HG03439 (cell line): ENCODE measurements around the gene TNK2.

ENCODE experiments used
- ATAC-seq: cut with Tn5 transposase; IDR thresholded peaks from one replicate; pipeline ENCODE4 v1.9.1; 2021; ENCODE audit warnings: mild to moderate bottlenecking, moderate library complexity; ENCODE audit not compliant: unreplicated experiment

The TNK2 gene

DNA sequence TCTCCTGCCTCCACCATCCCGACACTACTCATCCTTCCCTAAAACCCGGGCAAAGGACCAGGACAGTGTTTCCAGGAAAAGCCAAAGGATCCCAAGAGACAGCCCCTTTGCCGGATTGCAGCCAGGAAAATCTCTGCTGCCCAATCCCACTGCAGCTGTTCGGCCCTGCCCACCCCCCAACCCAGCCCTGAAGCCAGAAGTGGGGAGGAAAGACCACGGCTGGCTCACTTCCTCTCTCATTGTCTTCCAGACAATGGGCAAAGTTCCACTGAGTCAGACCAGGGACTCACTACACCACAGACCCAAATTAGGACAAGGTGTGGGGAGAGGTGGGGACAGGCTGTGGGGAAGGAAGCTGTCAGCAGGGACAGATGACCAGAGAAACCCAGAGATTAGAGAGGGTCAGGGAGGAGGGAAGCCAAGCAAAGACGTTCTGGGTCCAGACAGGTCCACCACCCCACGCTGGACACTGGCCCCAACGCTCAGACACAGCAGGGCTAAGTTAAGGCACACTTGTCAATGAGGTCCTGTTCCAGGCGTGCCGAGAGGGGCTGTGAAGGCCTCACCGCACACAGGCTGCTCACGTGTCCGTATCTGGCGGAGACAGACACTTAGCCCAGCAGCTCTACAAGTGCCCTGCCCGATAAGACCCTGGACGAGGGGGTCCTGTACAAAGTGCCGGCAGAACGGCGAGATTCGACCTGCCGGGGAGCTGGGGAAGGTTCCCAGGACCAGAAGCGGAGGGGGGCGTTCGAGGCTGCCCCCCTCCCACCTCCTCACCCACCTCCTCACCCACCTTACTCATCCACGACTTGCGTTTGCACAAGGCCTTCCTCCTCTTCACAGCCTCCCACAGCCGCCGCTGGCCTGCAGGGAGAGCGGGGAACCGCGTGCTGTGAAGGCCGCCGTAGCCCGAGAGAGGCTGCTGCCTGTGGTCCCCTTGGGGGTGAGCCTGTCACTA is 21.9 kb downstream of the TNK2 start:
- no peak for ATAC-seq

DNA sequence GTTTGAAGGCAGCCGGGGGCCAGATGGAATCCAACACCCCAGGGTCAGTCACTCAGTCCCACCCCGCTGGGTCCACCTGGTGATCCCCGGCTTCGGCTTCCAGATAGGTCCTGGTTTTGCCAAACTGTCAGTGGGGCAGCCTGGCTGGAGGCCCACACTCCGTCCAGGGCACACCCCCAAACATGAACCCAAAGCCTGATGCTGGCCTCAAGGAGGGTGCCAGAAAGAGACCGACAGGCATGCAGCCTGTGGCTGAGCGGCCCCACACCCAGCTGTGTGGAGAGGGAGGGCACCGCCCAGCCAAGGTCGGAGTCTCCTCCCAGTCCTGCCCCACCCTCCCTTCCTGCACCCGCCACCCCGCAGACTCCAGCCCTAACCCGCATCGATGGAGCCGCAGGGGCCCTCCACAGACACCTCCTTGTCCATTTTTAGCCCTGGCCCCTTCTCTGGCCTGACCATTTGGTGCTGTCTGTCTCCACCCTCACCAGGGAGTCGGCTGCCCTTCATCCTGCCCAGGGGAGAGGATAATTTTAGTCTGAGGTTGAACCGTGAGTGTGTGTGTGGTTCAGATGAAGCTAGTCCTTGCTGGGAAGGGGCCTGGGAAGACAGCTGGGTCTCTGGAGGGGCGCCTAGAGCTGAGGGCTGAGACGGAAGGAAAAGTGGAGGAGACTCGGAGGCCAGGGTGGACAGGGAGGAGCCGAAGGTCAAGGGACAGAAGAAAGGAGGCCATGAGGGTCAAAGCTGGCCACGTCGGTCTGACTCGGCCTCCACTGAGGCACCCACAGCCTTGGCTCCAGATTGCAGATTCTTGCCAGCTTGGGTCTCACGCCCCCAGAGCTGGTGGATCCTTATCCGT is 23.1 kb downstream of the TNK2 start:
- no peak for ATAC-seq

DNA sequence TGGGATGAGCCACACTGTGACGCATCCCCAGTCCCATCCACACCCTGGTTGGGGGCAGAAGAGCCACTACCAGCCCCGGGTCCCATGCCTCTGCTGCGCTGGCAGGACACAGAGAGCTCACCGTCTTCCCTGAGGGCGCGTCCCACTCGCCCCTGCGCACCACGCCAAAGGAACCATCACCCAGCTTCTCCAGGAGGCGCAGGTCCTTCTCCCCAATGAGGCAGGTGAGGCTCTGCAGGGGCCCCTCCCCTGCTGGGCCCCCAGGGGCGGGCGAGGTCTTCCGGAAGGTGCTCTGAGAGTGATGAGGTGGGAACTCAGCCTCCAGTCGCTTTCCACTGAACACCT is 23.7 kb downstream of the TNK2 start:
- ATAC-seq: no peak

DNA sequence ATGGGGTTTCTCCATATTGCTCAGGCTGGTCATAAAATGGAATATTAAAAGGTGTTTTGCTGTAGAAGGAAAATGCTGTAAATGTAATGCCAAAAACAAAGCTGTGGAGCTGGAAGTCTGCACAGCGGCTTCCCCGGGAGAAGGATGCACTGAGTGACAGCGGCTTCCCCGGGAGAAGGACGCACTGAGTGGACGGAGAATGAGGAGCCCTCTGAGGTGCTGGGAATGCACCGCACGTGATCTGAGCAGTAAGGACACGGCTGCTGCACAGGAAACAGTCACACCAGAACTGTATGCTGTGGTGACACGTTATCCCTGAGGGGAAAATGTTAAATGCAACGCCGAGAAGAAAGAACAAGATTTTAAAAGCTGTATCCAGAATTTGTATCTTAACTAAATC is 24.6 kb downstream of the TNK2 start:
- no peak for ATAC-seq

DNA sequence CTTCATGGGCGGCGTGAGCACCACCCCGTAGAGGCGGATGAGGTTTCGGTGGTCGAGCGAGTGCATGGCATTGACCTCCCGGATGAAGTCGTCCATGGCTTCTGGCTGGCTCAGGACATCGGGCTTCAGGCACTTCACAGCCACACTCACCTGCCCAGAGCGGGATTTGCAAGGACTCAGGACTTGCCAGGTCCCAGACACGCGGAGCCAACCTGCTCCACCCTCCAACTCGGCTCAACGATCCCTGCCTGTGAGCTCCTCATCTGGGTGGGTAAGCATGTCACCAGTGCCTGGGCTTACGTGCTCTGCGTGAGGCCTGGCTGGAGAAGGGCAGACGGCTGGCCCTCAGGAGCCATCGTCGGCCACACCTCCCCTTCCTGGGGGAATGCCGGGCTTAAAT is 25.2 kb downstream of the TNK2 start:
- ATAC-seq: no peak

DNA sequence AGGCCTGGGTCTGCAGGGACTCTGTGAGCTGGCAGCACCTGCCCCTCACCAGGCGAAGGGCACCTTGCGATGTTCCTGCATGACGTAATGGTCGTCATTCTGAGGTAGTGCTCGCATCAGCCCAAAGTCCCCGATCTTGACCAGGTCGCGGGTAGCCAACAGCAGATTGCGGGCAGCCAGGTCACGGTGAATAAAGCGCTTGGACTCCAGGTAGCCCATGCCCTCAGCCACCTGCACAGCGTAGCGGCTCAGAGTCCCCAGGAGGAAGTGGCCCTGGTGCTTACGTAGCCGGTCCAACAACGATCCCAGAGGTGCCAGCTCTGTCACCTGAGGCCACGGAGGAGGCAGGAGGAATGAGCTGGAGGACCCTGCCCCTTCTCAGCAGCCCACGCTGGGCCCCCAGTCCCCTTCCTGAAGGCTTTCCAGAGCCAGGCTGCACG is 26.3 kb downstream of the TNK2 start:
- no peak for ATAC-seq

DNA sequence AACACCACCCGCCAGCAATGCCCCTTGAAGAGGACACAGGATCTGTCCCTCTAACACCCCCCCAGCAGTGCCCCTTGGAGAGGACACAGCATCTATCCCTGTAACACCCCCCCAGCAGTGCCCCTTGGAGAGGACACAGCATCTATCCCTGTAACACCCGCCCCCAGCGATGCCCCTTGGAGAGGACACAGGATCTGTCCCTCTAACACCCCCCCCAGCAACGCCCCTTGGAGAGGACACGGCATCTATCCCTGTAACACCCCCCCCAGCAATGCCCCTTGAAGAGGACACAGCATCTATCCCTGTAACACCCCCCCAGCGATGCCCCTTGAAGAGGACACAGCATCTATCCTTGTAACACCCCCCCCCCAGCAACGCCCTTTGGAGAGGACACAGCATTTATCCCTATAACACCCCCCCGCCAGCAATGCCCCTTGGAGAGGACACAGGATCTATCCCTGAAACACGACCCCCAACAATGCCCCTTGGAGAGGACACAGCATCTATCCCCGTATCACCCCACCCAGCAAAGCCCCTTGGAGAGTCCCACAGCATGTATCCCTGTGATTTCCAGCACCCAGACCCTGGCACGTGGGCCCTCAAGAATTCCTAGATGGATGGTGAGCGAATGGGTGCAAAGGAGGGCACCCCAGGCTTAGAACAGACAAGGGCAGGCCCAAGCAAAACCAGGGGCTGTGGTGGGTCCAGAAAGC is 26.9 kb downstream of the TNK2 start:
- no peak for ATAC-seq

DNA sequence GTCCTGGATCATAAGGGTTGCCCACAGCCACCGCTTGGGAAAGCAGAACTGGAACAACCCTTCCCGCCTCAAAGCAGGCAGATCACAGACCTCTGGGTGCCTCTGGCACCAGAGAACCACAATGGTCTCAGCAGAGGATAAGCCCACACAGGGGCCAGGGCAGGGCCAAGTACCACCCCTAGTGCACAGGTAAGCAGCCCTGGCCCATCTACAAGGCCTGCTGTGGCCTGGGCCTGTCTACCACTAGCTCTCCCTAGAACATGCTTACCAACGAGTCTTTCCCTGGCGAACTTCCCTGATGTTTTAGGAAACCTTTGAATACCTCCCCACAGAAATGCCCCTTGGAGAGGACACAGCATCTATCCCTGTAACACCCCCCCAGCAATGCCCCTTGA is 28.3 kb downstream of the TNK2 start:
- no peak for ATAC-seq

DNA sequence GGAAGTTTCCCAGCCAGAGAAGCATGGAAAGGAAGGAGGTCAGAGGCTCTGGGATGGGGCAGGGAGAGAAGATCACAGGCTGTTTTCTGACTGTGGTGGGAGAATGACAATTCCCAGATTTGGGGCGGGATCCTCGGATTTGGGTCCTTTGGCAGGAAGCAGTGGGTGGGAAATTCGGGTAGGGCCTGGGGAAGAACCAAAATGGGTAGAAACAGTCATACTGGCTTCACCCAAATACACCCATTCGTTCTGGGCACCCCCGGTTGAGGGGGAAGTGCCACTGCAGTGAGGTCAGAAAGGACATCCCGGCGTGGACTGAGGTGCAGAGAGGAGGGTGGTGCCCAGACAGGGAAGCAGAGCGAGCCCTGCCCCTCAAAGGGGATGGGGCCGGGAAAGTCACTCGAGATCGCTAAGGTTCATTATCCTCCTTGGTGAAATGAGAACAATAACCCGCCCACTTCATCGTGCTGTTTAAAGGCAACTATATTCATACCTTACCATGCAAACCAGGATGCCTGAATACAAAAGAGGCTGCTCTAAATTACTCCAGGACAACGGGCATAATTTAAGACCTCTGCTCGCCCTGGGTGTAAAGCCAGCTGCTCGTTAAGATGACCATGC is 28.8 kb downstream of the TNK2 start:
- ATAC-seq: no peak

DNA sequence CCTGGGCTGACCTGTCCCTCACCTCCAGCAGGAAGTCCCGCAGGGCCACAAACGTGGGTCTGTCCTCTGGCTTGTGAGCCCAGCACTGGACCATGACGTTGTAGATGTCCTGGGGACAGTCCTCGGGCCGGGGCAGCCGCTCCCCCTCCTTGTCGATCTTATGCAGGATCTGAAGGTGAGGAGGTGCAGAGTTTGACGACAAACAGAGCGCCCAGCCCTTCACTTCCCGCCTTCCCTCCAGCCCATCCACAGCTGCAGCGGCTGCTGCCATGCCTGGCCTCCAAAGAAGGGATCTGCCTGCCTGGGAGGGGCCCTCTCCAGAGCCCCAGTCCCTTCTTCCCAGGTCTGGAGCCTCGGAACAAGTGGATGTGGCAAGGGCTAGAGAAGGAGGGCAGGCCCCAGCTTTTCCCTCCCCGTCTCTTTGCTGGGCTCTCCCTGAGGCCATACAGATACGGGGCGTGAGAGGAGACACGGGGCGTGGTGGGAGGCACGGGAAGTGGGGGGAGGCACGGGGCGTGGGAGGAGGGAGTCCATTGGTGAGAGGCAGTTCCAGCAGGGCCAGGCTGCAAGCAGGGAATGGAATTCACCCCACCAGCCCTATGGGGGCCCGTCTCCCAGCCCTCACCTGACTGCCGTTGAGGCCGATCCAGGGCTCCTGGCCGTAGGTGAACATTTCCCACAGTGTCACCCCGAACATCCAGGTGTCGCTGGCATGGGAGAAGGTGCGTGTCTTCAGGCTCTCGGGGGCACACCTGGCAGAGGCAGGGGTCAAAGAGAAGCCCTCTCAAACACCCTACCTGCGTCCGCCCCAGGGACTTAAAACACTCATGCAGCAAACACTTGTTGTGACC is 29.7 kb downstream of the TNK2 start:
- no peak for ATAC-seq

DNA sequence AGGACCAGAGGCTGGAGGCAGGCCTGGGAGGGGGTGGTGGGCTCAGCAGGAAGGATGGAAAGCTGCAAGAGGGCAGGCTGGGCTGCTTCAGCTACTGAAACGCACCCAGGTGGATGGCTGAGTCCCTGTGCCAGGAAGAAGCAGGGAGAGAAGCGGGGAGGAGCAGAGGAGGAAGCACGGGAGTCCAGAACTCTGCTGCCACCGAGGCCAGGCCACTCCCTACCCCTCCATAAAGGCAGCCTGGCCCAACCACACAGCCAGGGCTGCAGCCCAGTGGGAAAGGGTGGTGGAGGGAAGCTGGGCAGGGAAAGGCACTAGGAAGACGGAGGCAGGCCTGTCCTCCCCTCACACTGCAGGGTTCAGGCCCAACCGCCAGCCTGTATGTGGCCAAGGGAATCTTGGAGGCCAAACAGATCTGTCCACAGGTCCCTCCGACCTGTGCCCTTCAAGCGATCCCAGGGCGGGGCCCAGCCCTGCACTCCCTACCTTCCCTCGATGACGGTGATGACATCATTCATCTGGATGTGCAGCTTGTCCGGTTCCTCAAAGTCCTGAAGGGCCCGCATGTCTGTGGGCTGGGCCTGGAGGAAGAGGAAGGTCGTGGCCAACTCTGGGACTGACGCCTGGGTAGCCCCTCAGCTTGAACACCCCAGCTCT is 30.5 kb downstream of the TNK2 start:
- ATAC-seq: no peak

DNA sequence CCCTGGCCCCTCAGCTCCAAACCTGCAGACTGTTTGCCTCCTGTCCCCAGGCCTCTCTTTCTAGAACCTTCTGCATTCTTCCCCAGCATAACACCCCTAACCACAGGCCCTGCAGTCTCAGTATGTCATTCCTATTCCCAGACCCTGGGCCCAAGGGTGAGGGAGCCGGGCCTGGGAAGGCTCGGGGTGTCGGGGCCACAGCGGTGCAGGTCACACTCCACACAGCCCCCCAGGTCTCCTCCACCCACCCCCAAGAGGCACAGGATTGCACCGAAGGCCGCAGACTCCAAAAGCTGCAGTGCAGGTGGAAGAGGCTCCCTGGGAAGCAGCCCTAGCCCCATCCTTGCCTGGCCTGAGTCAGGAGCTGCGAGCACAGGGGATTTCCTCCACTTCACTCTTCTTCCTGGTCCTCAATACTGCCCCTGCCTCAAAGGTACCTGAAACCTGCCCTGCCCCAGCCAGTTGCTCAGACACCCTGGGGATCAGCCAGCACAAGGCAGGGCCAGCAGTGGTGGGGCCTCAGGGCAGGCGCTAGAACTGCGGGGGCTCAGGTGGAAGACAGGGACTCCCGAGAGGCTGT is 31.1 kb downstream of the TNK2 start:
- no peak for ATAC-seq

DNA sequence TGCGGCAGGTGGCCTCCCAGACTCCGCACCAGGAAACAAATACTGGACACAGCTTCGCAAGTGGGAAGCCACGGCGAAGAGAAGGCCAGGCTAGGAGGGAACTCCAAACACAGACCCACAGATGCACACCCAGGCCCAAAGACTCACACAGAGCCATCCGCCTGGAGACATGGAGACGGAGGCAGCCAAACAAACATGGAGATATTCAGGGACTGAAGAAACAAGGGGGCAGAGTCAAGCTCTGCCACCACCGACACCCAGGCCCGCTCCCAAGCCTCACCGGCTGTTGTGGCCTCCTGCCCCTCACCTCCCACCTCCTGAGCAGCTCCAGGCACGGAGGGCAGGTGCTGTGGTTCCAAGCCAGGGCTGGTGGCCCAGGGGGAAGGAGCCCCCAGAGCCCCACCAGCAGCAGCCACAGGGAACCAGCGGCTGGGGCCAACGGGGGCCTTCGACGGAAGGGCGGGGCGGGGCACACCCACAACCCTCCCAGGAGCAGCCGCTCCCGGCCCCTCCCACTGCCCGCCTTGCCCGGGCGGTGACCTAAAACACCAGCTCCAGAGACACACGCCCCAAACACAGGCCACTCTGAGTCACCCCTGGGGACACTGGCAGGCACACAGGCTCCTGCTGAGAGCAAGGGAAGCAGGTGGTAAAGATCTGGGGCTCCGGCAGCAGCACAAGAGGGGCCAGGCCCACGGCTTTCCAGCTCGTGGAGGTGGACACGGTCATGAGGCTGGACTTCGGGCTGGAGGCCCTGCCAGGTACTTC is 31.9 kb downstream of the TNK2 start:
- no peak for ATAC-seq

DNA sequence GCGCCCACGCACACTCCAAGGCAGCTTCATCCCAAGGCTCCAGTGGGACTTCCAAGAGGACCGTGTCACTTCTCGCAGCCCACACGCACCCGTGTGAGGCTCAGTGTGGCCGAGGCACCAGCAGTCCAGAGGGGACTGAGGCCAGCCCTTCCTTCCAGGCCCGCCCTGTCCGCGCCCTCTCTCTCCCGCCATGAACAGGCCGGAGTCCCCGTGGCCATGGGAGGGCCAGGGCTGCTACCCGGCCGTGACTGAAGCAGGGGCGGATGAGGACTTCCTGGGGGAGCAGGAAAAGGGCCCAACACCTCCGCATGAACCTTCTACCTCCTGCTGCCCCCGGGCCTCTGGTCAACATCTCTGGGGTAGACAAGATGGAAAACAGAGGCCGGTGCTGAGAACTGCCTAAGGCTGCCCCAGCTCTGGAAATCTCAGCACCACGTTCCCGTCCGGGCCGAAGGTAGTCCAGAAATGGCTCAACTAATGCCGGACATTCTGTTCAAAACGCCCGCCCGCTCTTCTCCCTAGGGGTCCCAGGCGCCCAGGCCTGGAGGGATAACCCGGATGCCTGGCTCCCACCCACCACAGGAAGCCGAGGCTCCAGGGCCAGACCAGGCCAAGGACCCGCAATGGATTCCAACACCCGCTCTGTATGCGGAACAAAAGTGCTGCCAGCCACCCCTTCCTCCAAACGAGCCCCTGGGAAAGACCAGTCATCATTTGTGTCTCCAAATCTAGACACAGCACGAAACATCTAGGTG is 32.7 kb downstream of the TNK2 start:
- no peak for ATAC-seq

DNA sequence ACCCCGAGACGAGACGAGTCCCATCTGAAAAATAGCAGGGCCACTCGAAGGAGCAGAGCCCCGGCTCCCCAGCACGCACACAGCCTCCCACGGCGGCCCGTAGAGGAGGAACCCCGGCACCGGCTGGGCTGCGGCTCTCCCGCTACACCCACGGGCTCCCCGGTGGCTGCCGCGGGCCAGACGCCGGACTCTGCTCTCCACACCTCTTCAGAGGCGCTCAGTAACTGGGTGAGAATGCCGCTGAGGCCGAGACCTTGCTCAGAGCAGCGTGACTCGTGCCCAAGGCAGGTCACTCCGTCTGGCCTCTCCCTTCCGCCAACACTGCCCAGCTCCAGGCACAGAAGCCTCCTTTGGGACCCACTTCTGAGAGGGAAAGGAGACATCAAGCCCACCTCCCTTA is 34.4 kb downstream of the TNK2 start:
- ATAC-seq: no peak

DNA sequence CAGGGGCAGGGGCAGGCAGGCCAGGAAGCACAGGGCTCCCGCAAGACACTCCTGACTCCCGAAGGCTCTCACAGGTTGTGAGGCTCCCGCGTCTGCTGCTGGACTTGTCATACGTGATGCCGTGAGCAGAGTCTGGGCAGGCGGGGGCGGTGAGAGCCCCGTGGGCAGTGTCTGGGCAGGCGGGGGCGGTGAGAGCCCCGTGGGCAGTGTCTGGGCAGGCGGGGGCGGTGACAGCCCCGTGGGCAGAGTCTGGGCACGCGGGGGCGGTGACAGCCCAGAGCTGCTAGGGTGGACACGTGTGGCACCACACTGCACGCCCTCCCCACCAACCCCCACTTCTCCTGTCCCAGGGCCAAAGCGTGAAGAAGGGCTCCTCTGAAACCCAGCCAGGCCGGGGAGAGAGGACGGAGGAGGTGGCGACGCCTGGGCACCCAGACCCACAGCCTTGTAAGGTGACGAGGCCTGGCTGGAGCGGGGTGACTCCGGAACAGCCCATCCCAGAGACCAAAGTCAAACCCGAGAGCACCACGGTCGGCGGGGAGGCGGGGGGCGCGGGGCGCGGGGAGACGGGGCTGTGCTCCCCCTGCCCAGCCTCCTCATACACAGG is 35.0 kb downstream of the TNK2 start:
- ATAC-seq: no peak

DNA sequence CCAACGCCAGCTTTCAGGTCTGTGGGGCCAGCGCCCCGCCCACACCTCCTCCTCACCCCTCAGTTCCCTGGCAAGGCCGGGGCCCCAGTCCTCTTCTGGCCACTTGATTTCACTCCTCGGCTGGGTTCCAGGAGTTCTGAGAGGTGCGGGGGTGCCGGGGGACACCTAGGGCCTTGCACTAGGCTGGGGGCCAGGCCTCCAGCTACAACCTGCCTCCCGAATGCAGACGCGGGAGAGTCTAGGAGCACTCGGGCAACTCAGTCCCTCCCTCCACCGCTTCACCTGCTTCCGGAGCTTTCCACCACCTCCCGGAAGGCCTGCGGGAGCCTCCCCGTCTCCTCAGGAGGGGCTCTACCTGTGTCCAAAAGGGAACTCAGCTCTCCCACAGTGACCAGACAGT is 35.6 kb downstream of the TNK2 start:
- no peak for ATAC-seq
